SH-SY5Y (cell line): ENCODE data around the gene SLC30A10.

Source experiments
- GATA2 ChIP-seq: IDR thresholded peaks from 2 replicates; pipeline ENCODE4 v1.6.1; 2011; ENCODE audit warnings: mild to moderate bottlenecking, low read depth, low read length
- GATA3 ChIP-seq: IDR thresholded peaks from 2 replicates; pipeline ENCODE4 v1.6.1; 2011; ENCODE audit warnings: low read depth, mild to moderate bottlenecking, low read length, moderate library complexity

Gene SLC30A10

GRCh38 chr1:219927956-219928790, at the start of gene SLC30A10:
Gene SLC30A10 (minus strand): TSS chr1:219928557. CDS start chr1:219928440, 117 bp downstream.
- no peak for TF ChIP-seq GATA2
- no peak for TF ChIP-seq GATA3

GRCh38 chr1:219973213-219973612, 44.9 kb upstream of the SLC30A10 start:
- TF ChIP-seq GATA2: no peak
- no peak for TF ChIP-seq GATA3

GRCh38 chr1:219967361-219967760, 39.0 kb upstream of the SLC30A10 start:
- TF ChIP-seq GATA3: no peak
- TF ChIP-seq GATA2: no peak

DNA sequence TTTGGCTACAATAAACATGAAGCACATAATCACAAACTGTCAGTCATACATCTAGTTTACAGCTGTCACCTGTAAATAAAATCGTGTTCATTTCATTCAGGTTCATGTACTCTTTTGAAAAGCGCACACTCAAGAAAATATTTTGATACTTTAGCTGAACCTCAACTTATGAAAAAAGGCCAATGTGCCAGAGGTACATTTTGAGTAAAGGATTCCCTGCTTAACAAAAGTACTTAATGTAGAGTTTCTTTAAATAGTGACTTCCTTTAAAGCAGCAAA, 37.7 kb upstream of the SLC30A10 start:
- TF ChIP-seq GATA3: no peak
- TF ChIP-seq GATA2: no peak

DNA sequence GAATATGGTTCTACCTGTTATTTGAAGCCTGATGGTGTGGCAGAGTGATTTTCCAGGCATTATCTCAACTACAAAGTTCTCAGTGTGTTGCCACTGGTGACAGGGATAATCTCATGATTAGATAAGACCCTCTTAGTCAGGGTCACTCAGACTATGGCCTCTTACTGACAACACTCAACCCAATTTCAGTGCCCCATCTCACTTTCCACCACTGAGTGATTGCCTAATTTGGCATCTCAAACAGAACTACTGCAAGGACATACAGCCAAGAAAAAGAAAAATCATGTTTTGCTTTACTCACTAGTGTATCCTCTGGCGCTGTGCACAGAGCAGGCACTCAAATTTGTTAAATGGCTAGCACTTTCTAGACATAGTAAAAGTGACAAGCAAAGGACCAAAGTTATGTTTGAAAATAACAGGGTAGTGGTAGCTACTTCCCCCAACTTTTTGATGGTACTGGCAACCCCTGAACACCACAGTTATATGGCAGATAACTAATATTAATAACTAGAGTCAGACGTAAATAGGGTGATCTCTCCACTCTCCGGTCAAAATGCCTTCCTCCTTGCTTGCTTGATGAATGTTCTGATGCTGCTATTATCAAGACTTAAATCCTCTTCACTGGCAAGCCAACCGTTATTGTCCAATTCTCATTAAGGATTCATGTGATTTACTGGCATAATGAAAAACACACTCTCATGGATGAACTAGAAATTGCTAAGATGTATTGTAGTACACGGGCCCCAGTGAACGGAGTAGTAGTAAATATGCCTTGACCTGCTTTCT, 37.1 kb upstream of the SLC30A10 start:
- no peak for TF ChIP-seq GATA2

- TF ChIP-seq GATA2: no peak
- no peak for TF ChIP-seq GATA3
Measured at GRCh38 chr1:219963432-219963831, 35.1 kb upstream of the SLC30A10 start.

- no peak for TF ChIP-seq GATA2
- no peak for TF ChIP-seq GATA3
Measured at GRCh38 chr1:219961684-219962083, 33.3 kb upstream of the SLC30A10 start.

DNA sequence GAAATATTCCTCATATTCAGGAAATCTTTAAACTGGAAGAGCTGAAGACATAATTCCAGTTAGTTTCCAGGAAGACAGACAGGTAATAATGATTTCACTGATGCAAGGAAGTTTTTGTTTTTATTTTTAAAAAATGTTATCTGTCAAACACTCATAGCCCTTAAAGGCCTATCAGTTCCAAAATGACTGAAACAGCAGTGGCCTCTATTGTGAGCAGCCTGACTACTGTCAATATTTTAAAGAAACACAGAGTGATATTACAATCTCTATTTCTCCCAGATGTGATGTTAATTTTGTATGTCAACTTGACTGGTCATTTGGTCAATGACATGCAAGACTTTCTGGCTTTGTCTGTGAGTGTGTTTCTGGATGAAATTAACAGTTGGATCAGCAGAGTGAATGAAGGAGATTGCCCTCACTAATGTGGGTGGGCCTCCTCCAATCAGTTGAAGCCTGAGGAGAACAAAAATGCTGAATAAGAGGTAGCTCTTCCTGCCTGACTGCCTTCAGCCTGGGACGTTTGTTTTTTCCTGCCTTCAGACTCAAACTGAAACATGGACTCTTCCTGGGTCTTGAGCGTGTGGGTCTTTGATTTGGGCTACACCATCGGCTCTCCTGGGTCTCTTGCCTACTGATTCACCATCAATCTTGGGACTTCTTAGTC, 31.3 kb upstream of the SLC30A10 start:
- TF ChIP-seq GATA3 (no peak), GATA2 (no peak)

DNA sequence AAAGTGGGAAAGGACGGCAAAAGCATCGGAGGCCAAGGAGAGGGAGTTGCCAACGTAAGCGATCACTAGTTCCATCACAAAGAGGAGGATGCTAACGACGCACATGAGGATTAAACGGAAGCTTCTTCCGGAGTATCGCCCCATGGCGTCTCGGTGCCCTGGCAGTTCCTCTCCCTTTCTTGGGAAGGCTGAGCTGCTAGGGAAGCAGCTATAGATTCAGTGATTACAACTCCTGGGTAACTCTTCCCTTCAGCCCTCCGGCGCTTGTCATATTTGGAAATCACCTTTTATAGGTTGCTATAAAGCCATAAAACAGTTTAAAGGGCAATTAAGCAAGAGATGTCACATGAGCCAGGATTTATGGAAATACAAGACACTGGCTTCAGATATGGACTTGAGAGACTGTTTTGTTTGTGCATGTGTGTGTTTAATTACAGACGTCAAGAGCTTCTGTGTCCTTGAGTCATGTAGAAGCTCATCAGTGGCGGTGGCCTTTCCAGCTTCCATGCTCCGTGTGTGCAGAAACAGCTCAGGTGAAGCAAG, 30.6 kb upstream of the SLC30A10 start:
- no peak for TF ChIP-seq GATA3
- no peak for TF ChIP-seq GATA2

GRCh38 chr1:219954736-219955421, 26.5 kb upstream of the SLC30A10 start:
- TF ChIP-seq GATA3 (no peak), GATA2 (no peak)

DNA sequence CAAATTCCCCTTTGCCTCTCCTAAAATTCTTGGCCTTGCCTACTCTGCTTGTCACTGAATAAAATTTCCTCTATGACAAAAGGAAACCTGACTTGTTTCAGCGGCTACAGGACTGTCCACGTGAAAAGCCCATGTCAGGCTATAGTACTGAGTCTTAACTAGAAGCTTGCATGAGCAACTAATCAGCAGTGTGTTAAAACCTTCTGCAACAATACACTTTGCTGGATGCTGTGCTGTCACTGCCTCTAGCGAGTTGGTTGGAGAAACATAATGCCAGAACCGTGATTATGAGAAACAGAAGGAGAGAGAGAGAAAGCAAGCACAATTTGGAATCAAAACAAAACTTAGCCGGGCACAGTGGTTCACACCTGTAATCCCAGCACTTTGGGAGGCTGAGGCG, 25.7 kb upstream of the SLC30A10 start:
- TF ChIP-seq GATA3 (no peak), GATA2 (no peak)

DNA sequence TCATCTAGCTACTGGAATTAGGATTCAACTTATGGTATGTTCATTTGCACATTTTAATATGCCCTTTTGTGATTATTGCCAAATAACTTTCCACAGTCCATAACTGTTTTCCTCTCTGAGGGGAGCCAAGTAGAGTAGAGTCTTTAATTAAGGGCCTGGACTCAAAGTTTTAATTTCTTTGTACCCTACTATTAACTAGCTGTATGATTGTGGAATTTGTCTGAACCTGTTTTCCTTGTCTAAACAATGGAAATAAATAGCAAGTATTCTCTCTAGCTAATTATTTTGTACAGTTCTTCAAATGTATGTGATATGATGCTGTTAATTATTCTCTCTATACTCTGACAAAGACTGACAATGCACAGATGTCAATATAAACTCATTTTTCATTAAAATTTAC, 24.0 kb upstream of the SLC30A10 start:
- no peak for TF ChIP-seq GATA2
- TF ChIP-seq GATA3: no peak

- no peak for TF ChIP-seq GATA2
- no peak for TF ChIP-seq GATA3
Measured at GRCh38 chr1:219945795-219946194, 17.4 kb upstream of the SLC30A10 start.
